GM18502 (cell line): ENCODE measurements around the gene LRP1-AS.
"Not testable (repeated sequence)": the region's sequence is repeated elsewhere in the genome, so short reads cannot be mapped to it uniquely, and the experiment has no call there.

Source experiments
- ATAC-seq: cut with Tn5 transposase; IDR thresholded peaks from one replicate; pipeline ENCODE4 v1.9.1; 2021; ENCODE audit warnings: mild to moderate bottlenecking; ENCODE audit not compliant: unreplicated experiment, poor library complexity

The LRP1-AS gene

DNA sequence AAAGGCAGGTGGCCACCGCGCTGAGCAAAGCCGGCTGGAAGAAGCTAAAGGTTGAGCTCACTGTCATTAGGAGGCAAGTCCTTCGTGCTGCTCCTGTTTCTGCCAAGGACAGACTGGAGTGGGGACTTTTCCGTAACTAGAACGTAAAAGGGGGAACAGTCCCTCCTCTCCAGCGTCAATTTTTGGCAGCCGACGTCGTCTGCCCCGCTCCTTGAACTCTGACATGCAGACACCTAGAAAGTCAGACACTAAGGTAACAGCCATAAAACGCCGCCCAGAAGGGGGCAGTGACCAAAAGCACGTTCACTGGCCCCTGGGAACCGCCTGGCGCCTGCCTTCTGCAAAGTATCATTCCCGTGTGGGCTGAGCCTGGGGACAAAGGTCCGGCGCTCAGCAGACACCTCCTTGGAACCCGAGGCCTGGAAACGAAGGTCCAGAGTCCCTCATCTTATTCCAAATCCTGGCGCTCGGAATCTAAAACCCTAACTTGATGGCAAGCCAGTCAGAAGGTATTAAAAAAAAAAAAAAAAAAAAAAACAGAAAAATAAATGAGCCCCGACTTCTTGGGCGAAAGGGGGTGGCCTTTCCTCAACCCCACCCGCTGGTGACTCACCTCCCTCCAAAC is 20.2 kb downstream of the LRP1-AS start:
- ATAC-seq: peak; percentile 38

DNA sequence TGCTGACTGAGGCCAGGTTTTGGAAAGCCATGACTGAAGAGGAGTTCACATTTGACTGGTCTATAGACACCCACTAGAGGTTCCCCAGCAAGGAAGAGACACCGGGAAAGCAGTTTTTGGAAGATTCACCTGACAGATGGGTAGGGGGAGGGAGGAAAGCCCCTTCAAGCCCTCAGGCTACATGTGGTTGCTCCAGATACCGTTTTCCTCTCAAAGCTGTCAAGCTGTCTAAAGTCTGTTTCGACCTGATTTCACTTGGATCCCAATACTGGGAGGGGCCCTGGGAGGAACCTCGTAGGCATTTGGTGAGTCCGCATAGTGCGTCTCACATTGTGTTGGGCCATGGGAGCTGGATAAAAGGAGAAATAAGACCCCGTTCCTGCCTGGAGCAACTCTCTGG is 20.9 kb downstream of the LRP1-AS start:
- ATAC-seq: no peak

DNA sequence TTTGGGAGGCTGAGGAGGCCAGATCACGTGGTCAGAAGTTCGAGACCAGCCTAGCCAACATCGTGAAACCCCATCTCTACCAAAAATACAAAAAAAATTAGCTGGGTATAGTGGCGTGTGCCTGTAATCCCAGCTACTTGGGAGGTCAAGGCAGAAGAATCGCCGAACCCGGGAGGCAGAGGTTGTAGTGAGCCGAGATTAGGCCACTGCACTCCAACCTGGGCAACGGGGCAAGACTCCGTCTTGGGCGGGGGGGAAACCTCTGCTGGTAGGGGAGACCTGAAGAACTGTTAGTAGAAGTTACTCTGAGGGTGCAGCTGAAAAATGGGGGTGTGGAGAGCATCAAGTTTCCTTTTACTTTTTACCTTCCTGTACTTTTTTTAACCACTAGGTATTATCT is 21.4 kb downstream of the LRP1-AS start:
- no peak for ATAC-seq

GRCh38 chr12:57124261-57124877 is 23.1 kb downstream of the LRP1-AS start:
- peak; percentile 52 for ATAC-seq

DNA sequence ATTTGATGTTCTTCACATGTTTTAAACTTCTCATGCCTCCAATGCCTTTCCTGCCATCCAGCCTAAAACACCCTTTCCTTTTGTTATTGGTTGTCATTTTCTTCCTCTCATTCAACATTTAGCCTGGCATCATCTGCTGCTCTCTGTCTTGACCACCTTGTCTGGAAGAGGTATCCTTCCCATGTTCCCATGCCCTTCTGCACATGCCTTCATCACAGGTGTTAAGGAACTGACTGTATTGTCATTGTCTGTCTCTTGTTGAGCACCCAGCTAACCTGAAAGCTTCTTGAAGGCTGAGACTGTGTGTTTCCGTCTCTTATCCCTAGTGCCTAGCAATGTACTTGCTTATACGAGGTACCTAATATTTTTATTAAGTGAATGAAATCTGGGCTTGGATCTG is 23.6 kb downstream of the LRP1-AS start:
- no peak for ATAC-seq

- ATAC-seq: not testable (repeated sequence)
These were observed 26.7 kb downstream of the LRP1-AS start for GRCh38 chr12:57120718-57121117.

DNA sequence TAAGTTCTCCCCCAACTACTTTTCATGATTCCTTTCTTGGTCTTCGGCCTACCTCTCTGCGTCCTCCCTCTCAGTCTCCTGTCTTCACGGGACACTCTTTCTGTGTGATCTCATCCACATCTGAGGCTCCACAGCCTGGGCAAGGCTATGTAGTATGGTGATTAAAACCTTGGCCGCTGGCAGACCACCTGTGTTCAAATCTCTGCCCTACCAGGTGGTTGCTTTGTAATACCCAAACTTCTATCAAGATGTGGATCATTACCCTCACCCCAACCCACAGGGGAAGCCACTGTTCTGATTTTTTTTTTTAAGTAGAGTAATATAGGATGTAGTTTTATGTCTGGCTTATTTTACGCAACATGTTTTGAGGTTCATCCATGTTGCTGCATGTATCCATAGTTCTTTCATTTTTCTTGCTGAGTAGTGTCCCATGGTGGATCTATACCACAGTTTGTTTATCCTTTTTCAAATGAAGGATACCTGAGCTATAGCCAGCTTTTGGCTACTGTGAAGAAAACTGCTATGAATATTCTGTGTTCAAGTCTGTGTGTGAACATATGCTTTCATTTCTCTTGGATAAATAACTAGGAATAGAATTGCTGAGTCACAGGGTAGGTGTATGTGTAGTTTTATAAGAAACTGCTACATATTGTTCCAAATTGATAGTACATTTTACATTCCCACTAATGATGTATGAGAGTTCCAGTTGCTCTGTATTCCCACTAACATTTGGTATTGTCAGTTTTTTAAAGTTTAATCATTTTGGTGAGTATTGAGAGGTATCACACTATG is 27.9 kb downstream of the LRP1-AS start:
- peak; percentile 27 for ATAC-seq

DNA sequence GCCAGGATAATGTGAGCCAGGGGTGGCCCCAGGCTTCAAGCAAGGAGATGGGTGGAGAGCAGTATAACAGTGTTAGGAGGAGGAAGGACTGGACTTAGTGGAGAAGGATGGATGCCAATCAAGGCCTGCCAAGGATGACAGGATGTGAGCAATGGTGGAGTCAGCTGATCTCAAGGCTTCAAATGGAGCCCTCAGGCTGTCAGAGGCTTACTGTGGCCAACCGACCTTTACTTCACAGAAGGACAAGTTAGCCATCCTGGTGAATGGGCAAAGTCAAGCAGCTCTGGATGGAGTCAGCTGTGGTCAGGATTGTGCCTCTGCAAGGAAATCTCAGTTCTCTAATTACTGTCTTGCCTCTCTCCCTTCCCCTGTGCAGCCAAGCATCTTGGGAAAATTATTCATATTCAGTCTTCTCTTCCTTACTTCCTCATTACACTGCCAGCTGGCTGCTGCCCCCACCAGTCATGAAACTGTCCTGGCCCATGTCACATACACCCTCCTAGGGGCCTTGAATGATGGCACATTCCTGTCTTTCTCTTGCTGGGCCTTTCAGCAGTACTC is 28.6 kb downstream of the LRP1-AS start:
- peak; percentile 66 for ATAC-seq

DNA sequence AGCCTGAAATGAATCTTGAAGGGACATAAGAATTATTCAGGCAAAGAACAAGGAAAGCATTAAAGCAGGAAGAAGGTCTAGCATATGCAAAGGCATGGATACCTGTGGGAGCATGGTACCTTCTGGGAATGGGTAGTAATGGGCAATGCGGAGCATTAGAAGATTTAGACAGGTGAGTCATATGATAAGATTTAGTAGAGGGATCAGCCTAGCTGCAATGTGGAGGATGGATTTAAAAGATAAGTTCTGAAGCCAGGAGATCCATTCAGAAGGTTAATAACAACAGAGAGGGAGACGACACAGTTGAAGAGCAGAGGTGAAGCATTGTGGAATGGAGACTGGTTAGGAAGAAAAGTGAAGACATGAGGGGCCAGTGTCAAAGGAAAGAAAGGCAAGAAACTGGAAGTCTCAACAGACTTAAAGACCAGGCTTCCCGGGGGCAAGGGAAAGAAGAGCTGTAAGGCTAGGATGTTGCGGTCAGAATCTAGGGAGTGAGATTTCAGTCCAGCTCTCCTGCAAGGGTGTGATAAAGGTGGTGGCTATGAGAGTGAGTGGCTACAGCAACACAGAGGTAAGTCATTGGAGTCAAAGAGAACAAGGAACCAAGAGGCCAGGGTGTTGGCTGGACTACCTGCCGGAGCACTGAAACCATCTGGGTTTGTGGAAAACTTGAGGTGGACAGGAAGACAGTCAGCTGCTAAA is 30.7 kb downstream of the LRP1-AS start:
- no peak for ATAC-seq

GRCh38 chr12:57112492-57113294 is 34.7 kb downstream of the LRP1-AS start:
- ATAC-seq: peak; percentile 61

- peak; percentile 58 for ATAC-seq
These were observed 36.2 kb downstream of the LRP1-AS start, which contains the start of gene STAT6 for GRCh38 chr12:57111031-57111734. Gene STAT6 (minus strand): TSS chr12:57111362. CDS start chr12:57108278, 3,084 bp downstream.

- peak; percentile 51 for ATAC-seq
These were observed 37.1 kb downstream of the LRP1-AS start for GRCh38 chr12:57110104-57111030.

GRCh38 chr12:57109207-57110103 is 38.0 kb downstream of the LRP1-AS start:
- ATAC-seq: no peak

DNA sequence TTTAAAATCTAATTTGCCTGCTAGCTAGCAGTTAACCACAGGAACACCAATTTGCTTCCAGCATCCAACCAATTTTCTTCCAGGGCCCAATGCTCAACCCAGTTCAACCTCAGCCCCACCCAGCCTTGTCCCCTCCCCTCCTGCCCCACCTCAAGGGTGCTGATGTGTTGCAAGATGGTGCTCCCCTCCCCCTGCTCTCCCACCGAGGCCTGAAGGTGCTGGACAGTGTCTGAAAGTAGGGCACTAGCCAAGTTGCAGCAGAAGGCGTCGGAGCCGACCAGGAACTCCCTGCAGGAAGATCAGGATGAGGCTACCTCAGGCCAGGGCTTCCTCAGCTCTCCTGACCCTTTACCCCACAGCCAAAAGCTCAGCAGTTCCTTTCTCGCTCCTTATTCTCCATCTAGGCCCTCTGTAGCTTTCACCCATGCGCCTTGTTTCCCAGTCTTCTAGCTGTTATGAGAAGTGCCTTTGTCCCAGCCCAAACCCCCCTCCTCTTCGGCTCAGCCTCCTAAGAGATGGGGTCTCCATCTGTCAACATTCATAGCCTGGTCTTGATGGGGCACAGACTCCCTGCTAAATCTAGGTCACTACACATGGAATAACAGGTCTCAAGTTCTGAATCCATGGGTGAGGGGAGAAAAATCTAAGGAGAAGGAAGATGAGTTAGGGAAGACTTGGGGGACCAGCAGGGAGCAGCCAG is 39.8 kb downstream of the LRP1-AS start:
- ATAC-seq: no peak

- no peak for ATAC-seq
These were observed 41.3 kb downstream of the LRP1-AS start for GRCh38 chr12:57106021-57106708.
